LNCaP clone FGC (cell line): ENCODE data around the gene PDE2A.

Source experiments
- DNase-seq: peaks from one replicate; pipeline ENCODE4 v3.0.0-alpha.2; 2011; ENCODE audit warnings: low read depth
- H3K4me3 ChIP-seq: 2 replicates; pipeline ENCODE4 v1.5.1; 2011; ENCODE audit warnings: mild to moderate bottlenecking, low read depth, low read length, control low read depth
- TF ChIP-seq, protein P1 (sequence below): IDR thresholded peaks from 2 replicates; pipeline ENCODE4 v1.5.1; 2012; ENCODE audit warnings: mild to moderate bottlenecking; ENCODE audit not compliant: control insufficient read depth, insufficient read depth; ENCODE audit errors: extremely low read depth

Gene PDE2A

DNA sequence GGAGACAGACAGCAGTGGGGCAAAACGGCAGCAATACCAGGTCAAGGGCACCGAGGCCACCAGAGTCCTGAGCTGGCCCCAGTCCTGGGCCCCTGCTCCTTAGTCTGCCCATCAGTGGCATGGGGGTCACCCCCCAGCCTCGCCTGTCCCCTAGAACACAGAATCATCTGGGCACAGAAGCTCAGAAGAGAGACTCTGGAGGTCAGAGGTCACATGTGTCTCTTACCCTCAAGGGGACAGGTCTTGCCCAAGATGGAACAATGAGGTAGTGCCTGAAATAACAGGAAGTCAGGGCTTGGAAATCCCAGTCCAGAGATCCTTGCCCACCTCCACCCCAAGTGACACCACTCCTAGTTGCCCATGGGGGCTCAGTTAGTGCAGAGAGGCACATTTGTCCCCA lies 20.6 kb downstream of the PDE2A start:
- no peak for DNase-seq
- H3K4me3 ChIP-seq: no peak overlapping the region

GRCh38 chr11:72652873-72653630 lies 21.2 kb downstream of the PDE2A start:
- TF ChIP-seq, protein P1, sequence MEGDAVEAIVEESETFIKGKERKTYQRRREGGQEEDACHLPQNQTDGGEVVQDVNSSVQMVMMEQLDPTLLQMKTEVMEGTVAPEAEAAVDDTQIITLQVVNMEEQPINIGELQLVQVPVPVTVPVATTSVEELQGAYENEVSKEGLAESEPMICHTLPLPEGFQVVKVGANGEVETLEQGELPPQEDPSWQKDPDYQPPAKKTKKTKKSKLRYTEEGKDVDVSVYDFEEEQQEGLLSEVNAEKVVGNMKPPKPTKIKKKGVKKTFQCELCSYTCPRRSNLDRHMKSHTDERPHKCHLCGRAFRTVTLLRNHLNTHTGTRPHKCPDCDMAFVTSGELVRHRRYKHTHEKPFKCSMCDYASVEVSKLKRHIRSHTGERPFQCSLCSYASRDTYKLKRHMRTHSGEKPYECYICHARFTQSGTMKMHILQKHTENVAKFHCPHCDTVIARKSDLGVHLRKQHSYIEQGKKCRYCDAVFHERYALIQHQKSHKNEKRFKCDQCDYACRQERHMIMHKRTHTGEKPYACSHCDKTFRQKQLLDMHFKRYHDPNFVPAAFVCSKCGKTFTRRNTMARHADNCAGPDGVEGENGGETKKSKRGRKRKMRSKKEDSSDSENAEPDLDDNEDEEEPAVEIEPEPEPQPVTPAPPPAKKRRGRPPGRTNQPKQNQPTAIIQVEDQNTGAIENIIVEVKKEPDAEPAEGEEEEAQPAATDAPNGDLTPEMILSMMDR: no peak
- H3K4me3 ChIP-seq: no peak overlapping the region
- DNase-seq: no peak

More for the DNA sequence above, 20.6 kb downstream of the PDE2A start:
- TF ChIP-seq, protein P1: no peak

DNA sequence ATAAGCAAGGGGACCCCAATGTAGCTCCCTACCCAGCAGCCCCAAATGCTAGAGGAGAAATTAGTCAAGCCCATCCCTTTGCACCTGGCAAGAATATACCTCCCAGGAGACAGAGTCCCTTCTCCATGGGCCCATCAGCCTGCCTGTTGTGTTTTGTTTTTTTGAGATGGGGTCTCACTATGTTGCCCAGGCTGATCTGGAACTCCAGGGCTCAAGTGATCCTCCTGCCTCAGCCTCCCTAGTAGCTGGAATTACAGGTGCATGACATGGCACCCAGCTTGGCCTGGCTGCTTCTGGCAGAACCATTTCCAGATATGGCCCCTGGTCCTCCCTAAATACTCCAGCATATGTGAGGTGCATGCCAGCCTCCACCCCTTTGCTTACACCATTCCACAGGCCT lies 22.1 kb downstream of the PDE2A start:
- H3K4me3 ChIP-seq: no peak overlapping the region
- TF ChIP-seq, protein P1: no peak
- no peak for DNase-seq

- TF ChIP-seq, protein P1: no peak
- no peak overlapping the region for H3K4me3 ChIP-seq
- no peak for DNase-seq
These were observed 24.8 kb downstream of the PDE2A start for GRCh38 chr11:72649215-72649976.

- H3K4me3 ChIP-seq: no peak overlapping the region
- TF ChIP-seq, protein P1: no peak
- no peak for DNase-seq
These were observed 25.7 kb downstream of the PDE2A start for GRCh38 chr11:72648384-72649136.

DNA sequence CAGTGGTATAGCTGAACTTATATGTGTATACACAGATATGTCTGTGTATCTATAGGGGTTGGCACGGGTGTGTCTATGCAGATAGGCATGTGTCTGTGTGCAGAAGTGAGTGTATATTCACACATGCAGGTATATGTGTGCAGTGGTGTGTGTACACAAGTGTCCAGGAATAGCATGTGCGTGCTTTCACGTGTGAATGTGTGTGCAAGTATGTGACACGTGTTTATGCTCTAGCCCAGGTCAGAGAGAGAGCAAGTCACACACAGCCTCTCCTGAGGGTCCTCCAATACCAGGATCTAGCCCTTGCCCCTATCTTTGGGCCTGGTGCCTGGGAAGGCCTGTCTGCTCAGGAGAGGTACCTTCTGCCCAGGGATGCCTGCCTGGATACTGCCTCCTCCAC lies 26.3 kb downstream of the PDE2A start:
- TF ChIP-seq, protein P1: no peak
- no peak overlapping the region for H3K4me3 ChIP-seq
- DNase-seq: no peak
